ENCODE measurements around the gene HIVEP2. TPM values are rescaled to one million over a fixed set of nuclear protein-coding genes. Genes with fewer than 3 reads are reported as not detected.

HIVEP2 gene
- total RNA-seq, 1 experiment from 2014 or later: 8.2 TPM

DNA sequence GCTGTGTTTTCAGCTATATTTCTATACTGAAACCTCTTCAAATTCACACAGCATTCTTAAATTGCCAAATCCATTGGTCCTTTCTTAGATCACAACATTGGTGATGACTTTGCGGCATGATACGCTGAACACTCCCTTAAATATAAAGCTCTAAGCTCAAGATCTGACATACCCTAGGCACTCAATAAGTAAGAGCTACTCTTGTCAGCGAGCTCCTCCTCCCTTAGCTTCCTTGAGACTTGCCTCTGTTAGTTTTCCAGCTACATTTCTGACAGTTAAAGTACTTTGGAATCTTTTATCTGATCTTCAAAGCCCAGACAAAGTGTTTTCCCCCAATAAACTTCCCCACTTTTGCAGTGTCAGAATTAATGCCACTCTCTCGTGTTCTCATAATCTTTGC is 117.0 kb downstream of the HIVEP2 start:
- DNase-seq: no peak
- Histone ChIP-seq H3K27me3 (no peaks in the 10 kb centered on the region), H3K4me1 (peaks cover 2% of the 10 kb centered on the region; the same call in 1 of the 2 replicates), H3K9me3 (replicated peaks) (no peaks in the 10 kb centered on the region), H3K27ac (no peak overlapping the region), H3K4me3 (no peak overlapping the region), H3K36me3 (no peaks in the 10 kb centered on the region)

DNA sequence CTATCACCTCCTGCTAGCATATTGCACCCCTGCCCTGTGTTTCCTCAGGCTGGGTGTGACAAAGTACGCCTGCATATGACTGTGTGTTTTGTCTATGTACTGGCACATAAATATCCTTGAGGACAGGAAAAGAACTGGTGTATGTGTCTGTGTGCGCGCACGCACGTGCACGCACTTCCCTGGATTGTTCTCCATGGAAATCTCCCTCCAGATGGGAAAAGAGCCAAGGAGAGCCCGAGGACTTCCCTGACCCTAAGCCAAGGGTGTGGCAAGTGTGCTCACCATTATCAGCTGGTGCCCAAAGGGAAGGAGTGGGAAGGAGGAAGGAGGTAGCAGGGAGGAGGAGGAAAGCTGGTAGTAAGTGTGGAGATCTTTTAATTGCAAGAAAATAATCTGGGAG is 117.6 kb downstream of the HIVEP2 start:
- H3K36me3 ChIP-seq: no peaks in the 10 kb centered on the region
- H3K9me3 ChIP-seq (replicated peaks): no peaks in the 10 kb centered on the region
- H3K4me3 ChIP-seq: no peak overlapping the region
- H3K27me3 ChIP-seq: no peaks in the 10 kb centered on the region
- DNase-seq: no peak
- peaks cover 2% of the 10 kb centered on the region for H3K4me1 ChIP-seq
- H3K27ac ChIP-seq: no peak overlapping the region

DNA sequence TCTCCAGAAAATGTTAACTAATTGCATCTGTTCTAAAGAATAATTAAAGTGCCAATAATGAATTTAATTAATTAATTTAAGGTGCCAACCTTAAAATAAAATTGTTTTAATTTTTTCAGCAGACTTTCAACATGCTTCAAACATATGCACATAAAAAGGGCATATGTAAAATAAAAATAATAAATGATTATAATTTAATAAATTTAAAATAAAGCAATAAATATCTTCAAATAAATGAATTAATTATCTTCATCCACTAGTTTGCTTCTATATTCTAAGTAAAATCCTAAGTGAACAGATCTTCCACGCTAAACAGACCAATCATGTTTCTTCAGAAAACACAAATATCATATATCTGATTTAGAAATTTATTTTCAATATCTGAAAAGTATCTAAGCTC is 119.2 kb downstream of the HIVEP2 start:
- peaks cover 5% of the 10 kb centered on the region for H3K4me1 ChIP-seq
- H3K36me3 ChIP-seq: no peaks in the 10 kb centered on the region
- H3K4me3 ChIP-seq: no peak overlapping the region
- H3K9me3 ChIP-seq (replicated peaks): no peaks in the 10 kb centered on the region
- H3K27ac ChIP-seq: no peak overlapping the region
- H3K27me3 ChIP-seq: no peaks in the 10 kb centered on the region
- no peak for DNase-seq

DNA sequence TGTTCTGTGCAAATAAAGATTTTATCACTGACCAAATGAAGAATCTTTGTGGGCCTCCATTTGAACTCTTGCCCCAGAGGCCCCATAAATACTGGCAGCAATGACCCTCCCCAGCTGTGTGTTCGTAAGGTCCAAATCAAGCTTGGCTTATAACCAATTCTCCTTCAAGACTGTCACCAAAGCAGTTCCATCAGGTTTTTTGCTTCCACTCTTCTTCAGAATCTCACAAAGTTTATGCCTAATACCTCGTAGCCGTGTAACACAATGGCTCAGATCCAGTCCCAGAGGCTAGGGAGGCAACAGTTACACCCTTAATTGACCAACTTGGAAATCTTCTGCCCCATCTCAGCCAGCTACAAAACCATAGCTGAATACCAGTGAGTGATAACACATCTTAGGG is 120.5 kb downstream of the HIVEP2 start:
- DNase-seq: no peak
- Histone ChIP-seq H3K27me3 (no peaks in the 10 kb centered on the region), H3K9me3 (replicated peaks) (no peaks in the 10 kb centered on the region), H3K4me3 (no peak overlapping the region), H3K4me1 (peaks cover 10% of the 10 kb centered on the region), H3K36me3 (no peaks in the 10 kb centered on the region), H3K27ac (no peak overlapping the region)

DNA sequence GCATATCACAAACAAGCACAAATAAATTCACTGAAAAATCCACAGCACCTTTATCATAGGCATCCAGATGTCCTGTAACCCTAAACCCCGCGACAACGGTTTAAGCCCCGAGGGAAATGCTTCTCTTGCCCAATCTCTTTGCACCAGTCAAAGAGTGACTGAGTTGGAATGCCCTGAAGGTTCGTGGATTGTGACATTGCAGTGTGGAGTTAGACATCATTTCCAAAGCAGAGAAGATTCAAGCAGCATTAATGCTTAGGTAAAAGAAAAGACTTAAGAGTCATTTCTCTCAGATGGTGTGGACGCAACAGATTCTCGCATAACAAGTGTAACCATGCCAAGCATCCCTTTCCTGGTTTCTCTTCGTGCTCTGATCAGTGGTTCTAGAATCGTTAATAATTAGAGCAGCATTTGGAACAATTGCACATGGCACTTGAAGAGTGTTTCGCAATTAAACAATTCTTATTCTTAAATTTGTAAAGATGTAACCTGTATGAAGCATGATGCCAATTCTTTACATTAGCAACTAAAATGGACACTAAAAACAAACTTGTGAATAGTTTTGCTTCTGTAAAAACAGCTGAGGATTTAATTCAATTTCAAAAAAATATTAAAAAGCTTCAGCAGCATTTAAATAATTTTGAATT is 121.6 kb downstream of the HIVEP2 start:
- no peak overlapping the region for H3K4me3 ChIP-seq
- peak; percentile 14 to 40 for DNase-seq

DNA sequence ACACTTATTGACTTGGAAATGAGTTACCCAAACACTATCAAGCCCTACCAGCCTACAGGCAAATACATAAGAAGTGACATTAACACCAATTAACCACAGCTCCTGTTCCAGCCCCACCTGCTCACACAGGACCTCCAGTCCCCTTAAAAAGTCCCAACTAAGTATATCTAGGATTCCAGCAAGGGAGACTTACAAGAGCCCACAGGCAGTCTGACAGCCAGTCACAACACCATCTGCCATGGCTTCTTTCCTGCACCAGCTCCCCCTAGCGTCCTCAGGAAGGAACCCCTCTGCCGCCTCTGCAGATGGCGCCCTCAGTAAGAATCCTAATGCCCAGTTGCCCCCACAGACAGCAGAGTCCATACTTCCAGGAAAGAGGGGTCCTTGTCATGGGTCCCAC is 122.1 kb downstream of the HIVEP2 start:
- DNase-seq: peak in 1 of 2 experiments; percentile 42
- no peak overlapping the region for H3K4me3 ChIP-seq
- H3K4me1 ChIP-seq: peaks cover 12% of the 10 kb centered on the region
- H3K27me3 ChIP-seq: no peaks in the 10 kb centered on the region
- H3K36me3 ChIP-seq: no peaks in the 10 kb centered on the region
- no peak overlapping the region for H3K27ac ChIP-seq
- H3K9me3 ChIP-seq (replicated peaks): no peaks in the 10 kb centered on the region

More for the DNA sequence above, 121.6 kb downstream of the HIVEP2 start:
- no peaks in the 10 kb centered on the region for H3K36me3 ChIP-seq
- H3K27ac ChIP-seq: no peak overlapping the region
- H3K27me3 ChIP-seq: no peaks in the 10 kb centered on the region
- H3K9me3 ChIP-seq (replicated peaks): no peaks in the 10 kb centered on the region
- H3K4me1 ChIP-seq: peaks cover 12% of the 10 kb centered on the region

DNA sequence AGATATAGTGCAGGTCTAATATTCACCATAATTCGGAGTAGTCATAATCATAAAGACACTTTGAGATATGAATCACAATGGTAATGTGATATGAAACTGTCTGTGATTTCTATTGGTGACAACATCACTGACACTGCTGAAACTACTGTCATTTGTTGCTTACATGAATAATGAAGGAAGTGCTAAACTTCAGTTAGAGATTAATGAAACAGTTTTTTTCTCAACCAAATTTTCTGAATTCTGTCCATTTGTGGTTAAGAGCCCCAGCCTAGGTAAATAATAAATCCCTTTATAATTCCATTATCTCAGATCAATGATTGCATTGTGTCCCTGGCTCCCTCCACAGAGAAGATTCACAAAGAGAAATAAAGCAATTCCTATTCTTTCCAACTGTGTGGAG is 122.6 kb downstream of the HIVEP2 start:
- Histone ChIP-seq H3K4me3 (no peak overlapping the region), H3K27ac (no peak overlapping the region), H3K4me1 (peaks cover 12% of the 10 kb centered on the region), H3K9me3 (replicated peaks) (no peaks in the 10 kb centered on the region), H3K27me3 (no peaks in the 10 kb centered on the region), H3K36me3 (no peaks in the 10 kb centered on the region)
- no peak for DNase-seq

DNA sequence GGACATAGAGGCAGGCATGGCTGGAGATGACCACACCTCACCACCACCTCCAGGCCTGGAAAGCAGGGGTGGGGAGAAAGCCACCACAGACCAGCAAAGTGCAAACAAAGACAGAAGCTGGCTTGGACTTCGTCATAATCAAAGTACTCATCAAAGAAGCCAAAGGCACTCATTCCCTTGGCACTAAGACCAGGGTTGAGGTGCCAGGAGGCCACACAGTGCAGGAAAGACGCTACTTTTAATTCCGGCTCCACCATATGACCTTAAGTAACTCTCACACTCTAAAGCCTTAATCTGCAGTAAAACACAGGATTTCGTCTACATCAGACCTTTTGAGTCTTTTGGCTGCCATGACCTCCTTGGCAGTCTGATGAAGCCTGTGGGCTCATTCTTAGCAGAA is 123.1 kb downstream of the HIVEP2 start:
- H3K4me3 ChIP-seq: no peak overlapping the region
- H3K36me3 ChIP-seq: no peaks in the 10 kb centered on the region
- peaks cover 12% of the 10 kb centered on the region for H3K4me1 ChIP-seq
- H3K9me3 ChIP-seq (replicated peaks): no peaks in the 10 kb centered on the region
- no peak overlapping the region for H3K27ac ChIP-seq
- no peak for DNase-seq
- H3K27me3 ChIP-seq: no peaks in the 10 kb centered on the region

DNA sequence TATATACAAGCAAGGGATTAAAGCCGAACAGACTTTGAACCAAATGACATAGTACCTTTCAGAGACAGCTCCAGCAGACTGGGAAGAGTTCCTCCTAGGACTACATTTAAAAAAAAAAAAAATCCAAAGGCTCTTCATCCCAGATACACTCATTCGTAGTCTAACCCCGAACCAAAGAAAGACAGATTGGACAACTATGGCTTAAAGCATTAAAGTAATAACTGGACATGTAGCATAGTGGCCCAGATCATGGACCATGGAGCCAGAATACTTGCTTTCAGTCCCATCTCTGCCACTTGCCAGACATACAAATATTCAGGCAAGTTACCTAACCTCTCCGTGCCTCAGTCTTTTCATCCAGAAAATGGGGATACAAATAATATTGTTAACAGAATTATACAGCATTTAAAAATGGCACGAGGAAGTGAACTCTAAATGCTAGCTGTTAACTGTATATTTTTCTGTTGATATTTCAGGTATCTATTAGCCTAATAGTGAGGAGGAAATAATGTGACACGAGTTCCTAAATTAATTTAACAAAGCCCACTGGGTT is 123.7 kb downstream of the HIVEP2 start:
- Histone ChIP-seq H3K27me3 (no peaks in the 10 kb centered on the region), H3K27ac (no peak overlapping the region), H3K9me3 (replicated peaks) (no peaks in the 10 kb centered on the region), H3K4me1 (peaks cover 12% of the 10 kb centered on the region), H3K36me3 (no peaks in the 10 kb centered on the region), H3K4me3 (no peak overlapping the region)
- DNase-seq: no peak

DNA sequence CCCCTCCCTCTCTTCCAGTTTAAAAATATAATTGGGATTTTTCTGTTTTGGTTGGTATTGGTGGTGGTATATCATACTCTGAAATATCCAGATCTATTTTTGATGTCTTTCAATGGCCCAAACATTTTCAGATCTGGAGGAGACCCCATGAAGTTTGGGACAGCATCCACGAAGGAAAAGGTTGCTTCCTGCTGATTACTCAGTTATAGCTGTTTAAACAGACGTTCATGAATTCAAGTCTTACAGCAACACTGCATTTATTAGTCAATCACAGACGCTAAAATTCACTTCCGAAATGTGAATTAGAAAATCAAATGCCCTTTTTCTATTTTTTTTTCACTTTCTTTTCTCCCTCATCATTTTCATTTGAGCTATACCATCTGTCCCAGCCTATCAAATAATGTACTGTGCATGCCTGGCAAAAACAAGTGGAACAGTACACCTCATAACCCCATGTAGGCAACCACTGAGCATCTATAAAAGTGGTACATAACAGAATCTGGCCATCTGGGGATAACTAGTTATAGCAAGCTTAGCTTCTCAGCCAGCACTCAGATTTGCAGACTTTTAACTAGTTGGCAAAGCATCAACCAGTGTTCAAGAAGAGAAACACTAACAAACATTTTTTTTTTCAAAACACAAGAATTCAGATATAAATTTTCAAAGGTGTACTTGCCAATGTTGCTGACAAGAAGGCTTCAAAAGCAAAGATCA is 124.5 kb downstream of the HIVEP2 start:
- Histone ChIP-seq H3K27ac (peak overlapping the region; percentile 73), H3K9me3 (replicated peaks) (no peaks in the 10 kb centered on the region), H3K36me3 (no peaks in the 10 kb centered on the region), H3K4me3 (peak overlapping the region; percentile 56), H3K27me3 (no peaks in the 10 kb centered on the region), H3K4me1 (peaks cover 12% of the 10 kb centered on the region)
- peak in 1 of 2 experiments; percentile 63 for DNase-seq

DNA sequence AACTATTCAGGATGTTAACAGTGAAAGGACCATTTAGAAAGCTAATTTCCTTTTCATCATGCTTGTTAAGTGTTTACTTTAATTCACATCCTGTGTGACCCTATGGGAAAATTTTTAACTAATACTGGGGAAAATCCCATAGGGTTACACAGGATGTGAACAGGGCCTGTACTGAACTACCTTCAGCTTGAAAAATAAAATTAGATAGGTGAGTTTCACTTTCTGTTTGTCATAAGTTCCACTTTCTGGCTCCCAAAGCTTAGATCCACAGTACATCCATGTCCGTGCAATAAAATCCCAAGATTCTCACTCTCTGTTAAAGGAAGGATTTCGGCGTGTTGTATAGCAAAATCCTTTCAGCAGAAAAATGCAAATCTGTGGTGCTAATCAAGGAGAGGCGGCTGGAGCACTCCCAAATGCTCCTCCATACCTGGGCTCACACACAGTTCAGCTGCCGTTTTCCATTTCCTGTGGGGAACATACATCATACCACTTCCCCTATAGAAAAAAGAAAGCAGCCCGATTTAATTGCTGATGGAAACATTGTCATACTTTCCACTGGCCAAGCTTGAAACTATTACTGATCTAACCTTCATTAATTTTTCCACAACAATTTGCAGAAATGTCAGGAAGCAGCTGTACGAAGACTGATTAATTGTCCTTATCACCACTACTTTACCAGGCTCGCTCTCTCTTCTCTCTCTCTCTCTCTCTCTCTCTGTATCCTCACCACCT is 125.2 kb downstream of the HIVEP2 start:
- peak; percentile 40 to 70 for DNase-seq
- Histone ChIP-seq H3K36me3 (no peaks in the 10 kb centered on the region), H3K4me1 (peaks cover 12% of the 10 kb centered on the region), H3K4me3 (peak overlapping the region; percentile 56), H3K27ac (peak overlapping the region; percentile 73), H3K27me3 (no peaks in the 10 kb centered on the region), H3K9me3 (replicated peaks) (no peaks in the 10 kb centered on the region)

DNA sequence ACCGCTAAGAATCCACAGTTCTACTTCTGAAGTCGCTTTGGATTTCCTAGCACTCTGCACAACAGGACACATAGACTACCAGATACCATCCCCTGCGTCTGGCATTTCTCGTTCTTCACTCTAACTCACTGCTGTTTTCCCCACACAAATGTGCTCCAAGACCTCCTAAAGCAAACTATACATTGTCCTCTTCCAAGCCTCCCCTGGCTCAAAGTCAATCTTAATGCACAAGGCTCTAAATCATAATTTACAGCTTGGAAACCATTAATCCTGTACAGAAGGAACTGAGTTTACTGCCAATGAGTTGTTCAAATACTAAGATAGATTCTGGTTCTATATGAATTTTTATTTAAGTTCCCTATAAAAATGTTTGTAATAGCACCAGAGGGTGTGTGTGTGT is 128.5 kb downstream of the HIVEP2 start:
- Histone ChIP-seq H3K27me3 (no peaks in the 10 kb centered on the region), H3K27ac (no peak overlapping the region), H3K4me1 (peaks cover 10% of the 10 kb centered on the region), H3K4me3 (no peak overlapping the region), H3K9me3 (replicated peaks) (no peaks in the 10 kb centered on the region), H3K36me3 (no peaks in the 10 kb centered on the region)
- no peak for DNase-seq

DNA sequence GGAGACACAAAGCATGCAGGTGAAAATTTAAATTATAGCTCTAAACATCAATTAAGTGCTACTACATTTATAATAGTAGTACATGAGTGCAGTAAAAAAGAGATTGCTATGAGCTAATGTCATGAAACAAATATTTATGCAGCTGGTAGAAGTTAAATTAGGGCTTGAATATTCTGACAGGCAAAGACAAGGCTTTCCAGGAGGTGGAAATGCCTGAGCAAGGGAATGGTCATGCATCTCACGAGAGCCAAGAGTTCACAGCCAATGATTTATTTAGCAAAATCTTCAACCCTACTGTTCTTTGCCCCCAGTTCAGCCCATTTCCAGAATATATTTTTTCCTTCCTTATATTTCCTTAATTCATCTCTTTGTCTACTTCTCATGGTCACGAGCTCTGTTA is 128.9 kb downstream of the HIVEP2 start:
- Histone ChIP-seq H3K27ac (no peak overlapping the region), H3K36me3 (no peaks in the 10 kb centered on the region)
- DNase-seq: no peak

DNA sequence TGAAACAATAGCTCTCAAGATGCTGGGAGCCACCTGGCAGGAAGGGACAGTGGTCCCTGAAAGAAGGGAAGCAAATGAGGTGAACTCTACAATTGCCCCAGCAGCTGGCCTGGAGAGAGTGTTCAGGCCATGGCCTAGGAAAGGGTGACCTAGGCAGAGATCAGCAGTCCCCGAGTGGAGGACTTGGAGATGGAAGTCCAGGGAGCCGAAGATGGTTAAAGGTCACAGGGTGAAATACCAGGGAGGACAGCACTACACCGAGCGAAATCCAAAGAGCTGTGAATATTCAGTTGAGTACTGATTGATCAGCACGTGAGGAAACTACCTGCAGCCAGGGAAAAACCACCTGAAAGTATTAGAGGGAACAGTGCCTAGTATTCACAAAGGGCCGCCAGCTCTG is 133.1 kb downstream of the HIVEP2 start:
- Histone ChIP-seq H3K9me3 (replicated peaks) (no peaks in the 10 kb centered on the region), H3K4me3 (no peak overlapping the region), H3K27ac (no peak overlapping the region), H3K4me1 (no peaks in the 10 kb centered on the region), H3K27me3 (no peaks in the 10 kb centered on the region), H3K36me3 (no peaks in the 10 kb centered on the region)
- no peak for DNase-seq

More for the DNA sequence above, 128.9 kb downstream of the HIVEP2 start:
- no peaks in the 10 kb centered on the region for H3K9me3 ChIP-seq (replicated peaks)
- H3K4me3 ChIP-seq: no peak overlapping the region
- peaks cover 10% of the 10 kb centered on the region for H3K4me1 ChIP-seq
- H3K27me3 ChIP-seq: no peaks in the 10 kb centered on the region

DNA sequence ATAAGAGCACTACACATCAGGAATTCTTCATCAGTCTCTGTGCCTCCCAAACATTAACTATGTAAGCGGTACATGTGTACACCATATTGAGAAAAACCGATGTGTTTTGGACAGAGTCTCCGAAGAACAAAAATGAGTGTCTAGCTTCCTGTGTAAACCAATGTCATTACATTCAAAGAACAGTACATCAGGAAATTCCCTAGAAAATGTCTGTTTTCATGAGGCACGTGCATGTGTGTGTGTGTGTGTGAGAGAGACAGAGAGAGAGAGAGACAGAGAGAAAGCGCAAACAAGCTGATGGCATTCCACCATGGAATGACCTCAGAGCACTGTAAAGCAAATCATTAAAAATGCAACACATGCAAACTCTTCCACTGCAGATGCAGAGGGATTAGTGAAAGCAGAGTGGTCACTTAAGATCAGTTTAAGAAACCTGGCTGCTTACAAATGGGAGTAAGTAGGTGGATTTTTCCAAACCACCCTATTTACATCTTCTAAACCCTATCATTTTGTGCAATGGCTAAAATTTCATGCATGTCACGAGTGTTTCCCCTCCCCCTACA is 133.9 kb downstream of the HIVEP2 start:
- Histone ChIP-seq H3K27ac (no peak overlapping the region), H3K9me3 (replicated peaks) (no peaks in the 10 kb centered on the region), H3K36me3 (no peaks in the 10 kb centered on the region), H3K4me1 (no peaks in the 10 kb centered on the region), H3K4me3 (no peak overlapping the region), H3K27me3 (no peaks in the 10 kb centered on the region)
- no peak for DNase-seq

Data from SJCRH30 (cell line).